Parathyroid adenoma (tissue), 2 donors: ENCODE data around the gene PPOX.

ENCODE experiments used
- H2AFZ ChIP-seq: fragments of 300-600 bp; sonication (generic); one replicate; pipeline ENCODE4 v1.7.0; 2017; ENCODE audit warnings: antibody characterized with exemption, mild to moderate bottlenecking
- H3K27ac ChIP-seq: fragments of 300-600 bp; sonication (generic); one replicate; pipeline ENCODE4 v1.7.0; 2017
- H3K27me3 ChIP-seq: fragments of 300-600 bp; sonication (generic); one replicate; pipeline ENCODE4 v1.7.0; 2017; ENCODE audit warnings: low read length; ENCODE audit not compliant: control insufficient read depth, insufficient read depth
- H3K36me3 ChIP-seq: fragments of 300-600 bp; sonication (generic); one replicate; pipeline ENCODE4 v1.7.0; 2017; ENCODE audit warnings: low read length; ENCODE audit not compliant: control insufficient read depth, insufficient read depth
- H3K4me1 ChIP-seq: fragments of 300-600 bp; sonication (generic); one replicate; pipeline ENCODE4 v1.7.0; 2017; ENCODE audit warnings: control low read depth
- H3K4me2 ChIP-seq: fragments of 300-600 bp; sonication (generic); one replicate; pipeline ENCODE4 v1.7.0; 2017; ENCODE audit warnings: low read length
- H3K4me3 ChIP-seq: fragments of 300-600 bp; sonication (generic); one replicate; pipeline ENCODE4 v1.7.0; 2017; ENCODE audit warnings: low read depth, low read length
- H3K79me2 ChIP-seq: fragments of 300-600 bp; sonication (generic); one replicate; pipeline ENCODE4 v1.7.0; 2017; ENCODE audit warnings: control low read depth
- H3K9ac ChIP-seq: fragments of 300-600 bp; sonication (generic); one replicate; pipeline ENCODE4 v1.7.0; 2017; ENCODE audit warnings: mild to moderate bottlenecking
- H3K9me3 ChIP-seq: fragments of 300-600 bp; sonication (generic); one replicate; pipeline ENCODE4 v1.7.0; 2017; ENCODE audit warnings: low read length; ENCODE audit not compliant: control insufficient read depth
- CTCF ChIP-seq: fragments of 300-600 bp; sonication (generic); IDR thresholded peaks from one replicate; pipeline ENCODE4 v1.7.0; 2017; ENCODE audit warnings: antibody characterized with exemption, mild to moderate bottlenecking
- donor health status: primary hyperparathyroidism.

Gene PPOX

GRCh38 chr1:161138431-161138830 is 27.8 kb upstream of the PPOX start:
- no peak overlapping the region for H3K9ac ChIP-seq
- no peaks in the 10 kb centered on the region for H3K36me3 ChIP-seq
- no peak overlapping the region for H3K4me3 ChIP-seq
- no peaks in the 10 kb centered on the region for H3K4me1 ChIP-seq
- H2AFZ ChIP-seq: no peak overlapping the region
- no peak overlapping the region for H3K4me2 ChIP-seq
- no peak overlapping the region for H3K27ac ChIP-seq
- no peak for TF ChIP-seq CTCF
- no peaks in the 10 kb centered on the region for H3K79me2 ChIP-seq
- no peaks in the 10 kb centered on the region for H3K27me3 ChIP-seq
- H3K9me3 ChIP-seq: no peaks in the 10 kb centered on the region

- no peak overlapping the region for H2AFZ ChIP-seq
- no peaks in the 10 kb centered on the region for H3K9me3 ChIP-seq
- no peak overlapping the region for H3K27ac ChIP-seq
- peak; percentile 41 for TF ChIP-seq CTCF
- no peaks in the 10 kb centered on the region for H3K27me3 ChIP-seq
- H3K9ac ChIP-seq: no peak overlapping the region
- H3K79me2 ChIP-seq: no peaks in the 10 kb centered on the region
- no peaks in the 10 kb centered on the region for H3K36me3 ChIP-seq
- H3K4me3 ChIP-seq: no peak overlapping the region
- no peak overlapping the region for H3K4me2 ChIP-seq
- no peaks in the 10 kb centered on the region for H3K4me1 ChIP-seq
Measured at GRCh38 chr1:161139766-161140165, 26.5 kb upstream of the PPOX start.

- Histone ChIP-seq H3K79me2 (no peaks in the 10 kb centered on the region), H3K4me3 (no peak overlapping the region), H3K27me3 (no peaks in the 10 kb centered on the region), H3K4me2 (no peak overlapping the region), H3K27ac (no peak overlapping the region), H3K9me3 (no peaks in the 10 kb centered on the region), H3K36me3 (no peaks in the 10 kb centered on the region), H2AFZ (no peak overlapping the region), H3K9ac (no peak overlapping the region), H3K4me1 (no peaks in the 10 kb centered on the region)
- no peak for TF ChIP-seq CTCF
Measured at GRCh38 chr1:161140755-161141400, 25.3 kb upstream of the PPOX start.

GRCh38 chr1:161145832-161146231 is 20.4 kb upstream of the PPOX start:
- Histone ChIP-seq H3K4me2 (no peak overlapping the region), H2AFZ (no peak overlapping the region), H3K4me1 (no peaks in the 10 kb centered on the region), H3K27ac (no peak overlapping the region), H3K9me3 (no peaks in the 10 kb centered on the region), H3K27me3 (no peaks in the 10 kb centered on the region), H3K9ac (no peak overlapping the region), H3K79me2 (no peaks in the 10 kb centered on the region), H3K36me3 (no peaks in the 10 kb centered on the region), H3K4me3 (no peak overlapping the region)
- no peak for TF ChIP-seq CTCF

GRCh38 chr1:161153176-161153575 is 13.1 kb upstream of the PPOX start:
- Histone ChIP-seq H3K27me3 (no peaks in the 10 kb centered on the region), H3K4me1 (no peaks in the 10 kb centered on the region), H3K4me2 (peak overlapping the region; percentile 71), H3K36me3 (no peaks in the 10 kb centered on the region), H3K9ac (no peak overlapping the region), H3K27ac (peak overlapping the region; percentile 91), H3K79me2 (no peaks in the 10 kb centered on the region), H2AFZ (peak overlapping the region; percentile 78), H3K9me3 (no peaks in the 10 kb centered on the region), H3K4me3 (peak overlapping the region; percentile 99)
- no peak for TF ChIP-seq CTCF
